HFF-Myc (cell line): Measurements from ENCODE around the gene BRD3.
A peak's percentile ranks its signal among the peaks of the same experiment; 100 is the strongest.

ENCODE experiments used
- DNase-seq: peaks from one replicate; pipeline ENCODE4 v3.0.0-alpha.2; 2011; ENCODE audit warnings: low read depth; ENCODE audit errors: extremely low read depth
- H3K4me3 ChIP-seq: replicated peaks from 2 replicates; pipeline ENCODE4 v1.5.1; 2011; ENCODE audit warnings: low read depth, mild to moderate bottlenecking, control low read depth, low read length
- TF ChIP-seq, protein P1 (sequence below): IDR thresholded peaks from 2 replicates; pipeline ENCODE4 v1.5.1; 2012; ENCODE audit warnings: mild to moderate bottlenecking, low read depth, low read length, control low read depth; ENCODE audit errors: missing control alignments

Gene BRD3

GRCh38 chr9:133996531-133997520 lies 71.0 kb downstream of the BRD3 start:
- DNase-seq: no peak
- TF ChIP-seq, protein P1, sequence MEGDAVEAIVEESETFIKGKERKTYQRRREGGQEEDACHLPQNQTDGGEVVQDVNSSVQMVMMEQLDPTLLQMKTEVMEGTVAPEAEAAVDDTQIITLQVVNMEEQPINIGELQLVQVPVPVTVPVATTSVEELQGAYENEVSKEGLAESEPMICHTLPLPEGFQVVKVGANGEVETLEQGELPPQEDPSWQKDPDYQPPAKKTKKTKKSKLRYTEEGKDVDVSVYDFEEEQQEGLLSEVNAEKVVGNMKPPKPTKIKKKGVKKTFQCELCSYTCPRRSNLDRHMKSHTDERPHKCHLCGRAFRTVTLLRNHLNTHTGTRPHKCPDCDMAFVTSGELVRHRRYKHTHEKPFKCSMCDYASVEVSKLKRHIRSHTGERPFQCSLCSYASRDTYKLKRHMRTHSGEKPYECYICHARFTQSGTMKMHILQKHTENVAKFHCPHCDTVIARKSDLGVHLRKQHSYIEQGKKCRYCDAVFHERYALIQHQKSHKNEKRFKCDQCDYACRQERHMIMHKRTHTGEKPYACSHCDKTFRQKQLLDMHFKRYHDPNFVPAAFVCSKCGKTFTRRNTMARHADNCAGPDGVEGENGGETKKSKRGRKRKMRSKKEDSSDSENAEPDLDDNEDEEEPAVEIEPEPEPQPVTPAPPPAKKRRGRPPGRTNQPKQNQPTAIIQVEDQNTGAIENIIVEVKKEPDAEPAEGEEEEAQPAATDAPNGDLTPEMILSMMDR: no peak
- no peak overlapping the region for H3K4me3 ChIP-seq

- no peak overlapping the region for H3K4me3 ChIP-seq
- TF ChIP-seq, protein P1: peak; percentile 21
- no peak for DNase-seq
Observed at GRCh38 chr9:133995012-133995896, 72.6 kb downstream of the BRD3 start.

DNA sequence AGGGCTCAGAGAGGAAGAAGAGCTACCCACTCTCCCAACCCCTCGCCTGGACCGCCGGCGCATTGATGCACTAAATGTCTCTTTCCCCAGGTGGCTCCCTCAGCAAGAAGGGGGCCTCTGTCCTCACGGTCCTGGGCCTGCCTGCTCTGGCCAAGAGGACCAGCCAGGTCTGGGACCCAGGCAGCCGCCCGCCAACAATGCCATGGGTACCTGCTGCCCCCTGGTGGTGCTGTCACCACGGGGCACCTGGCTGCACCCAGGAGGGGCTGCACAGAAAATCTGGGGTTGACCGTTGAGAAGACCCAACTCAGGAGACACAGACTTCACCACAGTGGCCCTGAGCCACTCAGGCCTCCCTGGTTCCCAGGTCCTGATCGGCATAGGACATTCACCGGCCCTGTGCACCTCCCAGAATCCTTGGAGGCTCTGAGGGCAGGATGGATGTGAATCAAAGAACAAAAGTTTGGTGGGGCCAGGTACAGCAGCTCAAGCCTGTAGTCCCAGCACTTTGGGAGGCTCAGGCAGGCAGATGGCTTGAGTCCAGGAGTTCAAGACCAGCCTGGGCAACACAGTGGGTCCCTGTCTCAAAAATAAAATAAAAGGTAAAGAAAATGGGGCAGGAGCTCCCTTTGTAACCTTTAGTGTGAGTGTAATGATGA lies 73.3 kb downstream of the BRD3 start:
- H3K4me3 ChIP-seq: no peak overlapping the region
- no peak for DNase-seq
- TF ChIP-seq, protein P1: peak; percentile 98

- TF ChIP-seq, protein P1: no peak
- peak overlapping the region; percentile 77 for H3K4me3 ChIP-seq
- DNase-seq: no peak
Observed at GRCh38 chr9:133993635-133994253, 74.1 kb downstream of the BRD3 start.

DNA sequence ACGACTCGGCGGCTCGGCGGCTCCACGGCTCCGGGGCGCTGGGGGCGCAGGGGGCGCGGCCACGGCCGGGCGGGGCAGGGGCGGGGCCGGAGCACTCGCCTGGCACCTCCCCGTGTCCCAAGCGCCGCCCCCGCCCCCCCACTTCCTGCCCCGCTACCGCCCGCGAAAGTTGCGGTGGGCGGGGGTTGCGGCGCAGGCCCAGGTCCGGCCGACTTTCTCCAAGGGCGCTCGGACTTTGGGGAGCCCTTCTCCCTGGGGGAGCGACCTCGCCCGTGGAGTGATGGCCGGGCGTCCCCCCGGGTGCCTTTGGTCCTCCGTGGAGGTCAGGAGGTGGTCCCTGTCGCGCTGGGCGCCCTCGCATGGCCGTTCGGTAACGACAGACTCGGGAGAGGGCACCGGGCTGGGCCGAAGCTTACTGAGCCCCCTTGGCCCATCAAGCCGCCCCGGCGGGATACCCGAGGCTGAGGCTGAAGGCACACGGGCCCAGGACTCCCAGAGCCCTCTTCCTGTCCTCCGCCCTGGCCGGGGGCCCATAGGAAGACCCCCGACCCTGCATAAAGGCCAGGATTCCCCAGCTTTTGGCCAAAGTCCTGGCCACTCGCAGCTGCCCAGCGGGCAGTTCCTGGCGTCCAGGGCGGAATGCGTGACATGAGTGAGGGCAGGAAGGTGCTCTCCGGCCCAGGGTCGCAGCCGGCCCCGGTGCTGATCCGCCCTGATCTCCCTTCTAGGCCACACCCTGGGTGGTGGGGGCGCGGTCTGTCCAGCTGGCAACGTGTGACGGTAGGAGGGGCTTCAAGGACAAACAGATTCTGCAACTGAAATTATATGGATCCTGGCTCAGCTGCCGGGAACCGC lies 74.8 kb downstream of the BRD3 start:
- peak; percentile 61 for DNase-seq
- TF ChIP-seq, protein P1: peak; percentile 25
- H3K4me3 ChIP-seq: peak overlapping the region; percentile 77
